HCT116 (cell line): ENCODE measurements around the gene ECEL1.
"Not testable (repeated sequence)": the region's sequence is repeated elsewhere in the genome, so short reads cannot be mapped to it uniquely, and the experiment has no call there.

Experiments
- POLR2A ChIP-seq: IDR thresholded peaks from 2 replicates; pipeline ENCODE4 v1.7.0; 2011; ENCODE audit warnings: borderline replicate concordance; ENCODE audit not compliant: insufficient read depth, insufficient read length; ENCODE audit errors: extremely low read depth
- YY1 ChIP-seq: IDR thresholded peaks from 2 replicates; pipeline ENCODE4 v1.6.1; 2011; ENCODE audit warnings: low read length, low read depth, moderate library complexity, mild to moderate bottlenecking; ENCODE audit not compliant: insufficient replicate concordance; ENCODE audit errors: extremely low read depth
- TF ChIP-seq, protein P1 (sequence below): IDR thresholded peaks from 2 replicates; pipeline ENCODE4 v1.6.1; 2012
- TF ChIP-seq, protein P2 (sequence below): IDR thresholded peaks from 2 replicates; pipeline ENCODE4 v1.6.1; 2012; ENCODE audit warnings: low read depth

DNA sequence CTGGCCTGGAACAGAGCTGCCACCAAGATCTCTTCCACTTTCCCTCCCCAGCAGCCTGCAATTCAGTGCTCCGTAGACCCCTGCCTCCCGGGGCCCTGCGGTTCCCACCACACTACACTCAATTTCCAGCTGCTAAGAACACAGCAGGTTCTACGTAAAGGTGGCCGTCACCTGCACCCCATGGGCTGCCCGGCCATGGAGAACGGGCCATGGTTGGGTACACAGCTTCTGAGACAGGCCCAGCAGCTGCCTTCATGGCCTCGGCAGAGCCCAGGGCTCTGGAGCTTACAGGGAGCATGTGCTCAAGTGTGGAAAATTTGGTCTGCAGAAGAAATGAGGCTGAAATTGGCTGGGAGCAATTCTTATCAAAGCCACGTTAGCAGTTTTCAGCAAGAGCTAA lies 54.0 kb downstream of the ECEL1 start:
- not testable (repeated sequence) for TF ChIP-seq YY1, POLR2A
- TF ChIP-seq, protein P1, sequence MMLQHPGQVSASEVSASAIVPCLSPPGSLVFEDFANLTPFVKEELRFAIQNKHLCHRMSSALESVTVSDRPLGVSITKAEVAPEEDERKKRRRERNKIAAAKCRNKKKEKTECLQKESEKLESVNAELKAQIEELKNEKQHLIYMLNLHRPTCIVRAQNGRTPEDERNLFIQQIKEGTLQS = not testable (repeated sequence)
- TF ChIP-seq, protein P2, sequence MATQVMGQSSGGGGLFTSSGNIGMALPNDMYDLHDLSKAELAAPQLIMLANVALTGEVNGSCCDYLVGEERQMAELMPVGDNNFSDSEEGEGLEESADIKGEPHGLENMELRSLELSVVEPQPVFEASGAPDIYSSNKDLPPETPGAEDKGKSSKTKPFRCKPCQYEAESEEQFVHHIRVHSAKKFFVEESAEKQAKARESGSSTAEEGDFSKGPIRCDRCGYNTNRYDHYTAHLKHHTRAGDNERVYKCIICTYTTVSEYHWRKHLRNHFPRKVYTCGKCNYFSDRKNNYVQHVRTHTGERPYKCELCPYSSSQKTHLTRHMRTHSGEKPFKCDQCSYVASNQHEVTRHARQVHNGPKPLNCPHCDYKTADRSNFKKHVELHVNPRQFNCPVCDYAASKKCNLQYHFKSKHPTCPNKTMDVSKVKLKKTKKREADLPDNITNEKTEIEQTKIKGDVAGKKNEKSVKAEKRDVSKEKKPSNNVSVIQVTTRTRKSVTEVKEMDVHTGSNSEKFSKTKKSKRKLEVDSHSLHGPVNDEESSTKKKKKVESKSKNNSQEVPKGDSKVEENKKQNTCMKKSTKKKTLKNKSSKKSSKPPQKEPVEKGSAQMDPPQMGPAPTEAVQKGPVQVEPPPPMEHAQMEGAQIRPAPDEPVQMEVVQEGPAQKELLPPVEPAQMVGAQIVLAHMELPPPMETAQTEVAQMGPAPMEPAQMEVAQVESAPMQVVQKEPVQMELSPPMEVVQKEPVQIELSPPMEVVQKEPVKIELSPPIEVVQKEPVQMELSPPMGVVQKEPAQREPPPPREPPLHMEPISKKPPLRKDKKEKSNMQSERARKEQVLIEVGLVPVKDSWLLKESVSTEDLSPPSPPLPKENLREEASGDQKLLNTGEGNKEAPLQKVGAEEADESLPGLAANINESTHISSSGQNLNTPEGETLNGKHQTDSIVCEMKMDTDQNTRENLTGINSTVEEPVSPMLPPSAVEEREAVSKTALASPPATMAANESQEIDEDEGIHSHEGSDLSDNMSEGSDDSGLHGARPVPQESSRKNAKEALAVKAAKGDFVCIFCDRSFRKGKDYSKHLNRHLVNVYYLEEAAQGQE = not testable (repeated sequence)
